Stimulated activated CD8-positive, alpha-beta memory T cell treated with anti-CD3 and anti-CD28 coated beads, Interleukin-15, amount 100 ng/mL, for 1 hour (primary cell): ENCODE measurements around the gene IL13RA2.

Experiments used
- DNase-seq: peaks from one replicate; pipeline ENCODE4 v3.0.0-alpha.2; 2020; ENCODE audit warnings: low read depth

IL13RA2 gene

GRCh38 chrX:114985967-114986592, 31.3 kb downstream of the IL13RA2 start:
- no peak for DNase-seq

- no peak for DNase-seq
Observed at GRCh38 chrX:114976292-114976691, 41.1 kb downstream of the IL13RA2 start.

DNA sequence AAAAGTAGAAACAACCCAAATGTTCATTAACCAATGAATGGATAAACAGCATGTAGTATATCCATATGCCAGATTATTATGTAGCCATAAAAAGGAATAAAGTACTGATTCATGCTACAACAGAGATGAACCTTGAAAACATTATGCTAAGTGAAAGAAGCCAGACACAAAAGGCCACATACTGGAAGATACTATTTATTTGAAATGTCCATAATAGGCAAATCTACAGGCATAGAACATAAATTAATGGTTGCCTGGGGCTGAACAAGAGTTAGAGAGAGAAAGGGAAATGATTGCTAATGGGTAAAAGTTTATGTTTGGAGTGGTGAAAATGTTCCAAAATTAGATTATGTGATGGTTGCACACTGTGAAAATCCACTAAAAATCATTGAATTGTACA, 44.4 kb downstream of the IL13RA2 start:
- DNase-seq: no peak

DNA sequence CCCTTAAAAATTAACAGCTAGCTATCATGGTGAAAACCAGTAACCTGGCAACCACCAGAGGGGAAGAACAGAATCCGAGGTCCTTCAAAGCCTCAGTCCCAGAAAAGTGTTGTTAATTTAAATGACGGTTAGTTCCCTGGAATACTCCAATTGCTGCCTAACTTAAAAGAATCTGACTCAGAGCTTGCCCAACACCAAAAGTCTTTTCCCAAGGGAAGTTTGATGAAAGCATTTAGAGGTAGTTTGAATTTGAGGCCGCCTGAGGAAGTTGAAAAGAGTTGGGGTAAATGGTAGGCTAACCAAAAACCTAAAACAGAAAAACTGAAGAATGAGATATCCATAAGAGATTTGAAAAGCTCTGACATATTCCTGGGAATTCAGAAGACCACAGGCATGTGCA, 46.6 kb downstream of the IL13RA2 start:
- DNase-seq: no peak

DNA sequence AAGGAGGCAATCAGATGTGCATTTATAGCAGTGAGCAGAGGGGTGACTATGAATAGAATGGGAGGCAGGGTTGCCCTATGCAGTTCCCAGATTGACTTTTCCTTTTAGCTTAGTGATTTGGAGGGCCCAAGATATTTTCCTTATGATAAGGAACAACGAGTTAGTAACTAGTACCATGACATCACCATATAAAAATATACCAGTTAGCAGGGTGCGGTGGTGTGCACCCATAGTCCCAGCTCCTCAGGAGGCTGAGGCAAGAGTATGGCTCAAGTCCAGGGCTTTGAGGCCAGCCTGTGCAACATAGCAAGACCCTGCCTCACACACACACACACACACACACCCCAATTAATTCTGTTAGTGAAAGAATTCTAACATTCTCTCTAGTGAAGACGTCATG, 53.0 kb downstream of the IL13RA2 start:
- DNase-seq: no peak

- DNase-seq: no peak
Observed at GRCh38 chrX:114962209-114962608, 55.2 kb downstream of the IL13RA2 start.

- DNase-seq: no peak
Observed at GRCh38 chrX:114959729-114960128, 57.7 kb downstream of the IL13RA2 start.
